H1 (cell line): Measurements from ENCODE around the gene CPZ.

ENCODE experiments used
- POLR2A ChIP-seq, 2 experiments: IDR thresholded peaks; 1 replicate in 1 of 2; 2 replicates in 1 of 2; pipeline ENCODE4 v1.6.1; 2011; ENCODE audit warnings: low read depth in 2 of 2, low read length in 2 of 2, mild to moderate bottlenecking in 2 of 2; ENCODE audit errors: control extremely low read depth in 1 of 2
- TAF1 ChIP-seq: IDR thresholded peaks from 2 replicates; pipeline ENCODE4 v1.6.1; 2011; ENCODE audit warnings: mild to moderate bottlenecking, low read depth, low read length

DNA sequence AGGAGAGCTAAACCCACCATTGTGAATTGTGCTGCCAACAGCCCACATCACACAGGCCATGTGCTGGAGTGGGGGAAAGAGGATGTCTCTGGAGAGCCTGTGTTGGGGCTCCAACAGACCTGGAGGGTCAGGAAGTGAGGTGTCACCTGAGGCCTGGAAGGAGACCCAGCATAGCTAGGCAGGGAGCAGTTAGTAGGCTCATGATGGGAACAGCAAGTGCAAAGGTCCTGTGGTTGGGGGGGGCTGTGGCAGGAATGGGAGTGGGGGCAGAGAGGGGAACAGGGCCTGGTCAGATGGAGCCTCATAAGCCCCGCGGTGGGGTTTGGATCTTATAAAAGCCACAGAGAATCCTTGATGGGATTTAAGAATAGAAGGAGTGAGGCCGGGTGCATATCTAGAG lies 48.3 kb upstream of the CPZ start:
- TF ChIP-seq TAF1 (no peak), POLR2A (IDR thresholded peaks at IDR 0.05; ENCODE audit: control extremely low read depth in 1 of 2, low read depth in 2 of 2, low read length in 2 of 2) (no peak)
